ENCODE data around the gene IL25. TPM values are rescaled to one million over a fixed set of nuclear protein-coding genes. Genes with fewer than 3 reads are reported as not detected.

IL25 gene
- total RNA-seq, 1 donor from 2014 or later = not detected

- TF ChIP-seq CTCF (IDR thresholded peaks at IDR 0.05; ENCODE audit: insufficient read depth, low read length, poor library complexity, severe bottlenecking) = no peak
- no peaks in the 10 kb centered on the region for H3K36me3 ChIP-seq (ENCODE audit: control insufficient read depth, insufficient read depth, low read length)
- no peak for DNase-seq (ENCODE audit: low read depth)
- H3K4me3 ChIP-seq (ENCODE audit: low read depth, low read length) = no peak overlapping the region
- H3K27me3 ChIP-seq (ENCODE audit: control insufficient read depth, insufficient read depth, low read length) = peaks cover 4% of the 10 kb centered on the region
Observed at GRCh38 chr14:23408307-23408630, 35.7 kb downstream of the IL25 start.

GRCh38 chr14:23409475-23409874 is 36.9 kb downstream of the IL25 start:
- no peak for DNase-seq (ENCODE audit: low read depth)
- no peak overlapping the region for H3K4me3 ChIP-seq (ENCODE audit: low read depth, low read length)
- TF ChIP-seq CTCF (IDR thresholded peaks at IDR 0.05; ENCODE audit: insufficient read depth, low read length, poor library complexity, severe bottlenecking) = no peak
- H3K36me3 ChIP-seq (ENCODE audit: control insufficient read depth, insufficient read depth, low read length) = no peaks in the 10 kb centered on the region
- H3K27me3 ChIP-seq (ENCODE audit: control insufficient read depth, insufficient read depth, low read length) = peaks cover 4% of the 10 kb centered on the region

GRCh38 chr14:23409966-23410635 is 37.5 kb downstream of the IL25 start:
- Histone ChIP-seq H3K36me3 (ENCODE audit: control insufficient read depth, insufficient read depth, low read length) (no peaks in the 10 kb centered on the region), H3K4me3 (ENCODE audit: low read depth, low read length) (no peak overlapping the region), H3K27me3 (ENCODE audit: control insufficient read depth, insufficient read depth, low read length) (peaks cover 4% of the 10 kb centered on the region)
- no peak for DNase-seq (ENCODE audit: low read depth)
- no peak for TF ChIP-seq CTCF (IDR thresholded peaks at IDR 0.05; ENCODE audit: insufficient read depth, low read length, poor library complexity, severe bottlenecking)

DNA sequence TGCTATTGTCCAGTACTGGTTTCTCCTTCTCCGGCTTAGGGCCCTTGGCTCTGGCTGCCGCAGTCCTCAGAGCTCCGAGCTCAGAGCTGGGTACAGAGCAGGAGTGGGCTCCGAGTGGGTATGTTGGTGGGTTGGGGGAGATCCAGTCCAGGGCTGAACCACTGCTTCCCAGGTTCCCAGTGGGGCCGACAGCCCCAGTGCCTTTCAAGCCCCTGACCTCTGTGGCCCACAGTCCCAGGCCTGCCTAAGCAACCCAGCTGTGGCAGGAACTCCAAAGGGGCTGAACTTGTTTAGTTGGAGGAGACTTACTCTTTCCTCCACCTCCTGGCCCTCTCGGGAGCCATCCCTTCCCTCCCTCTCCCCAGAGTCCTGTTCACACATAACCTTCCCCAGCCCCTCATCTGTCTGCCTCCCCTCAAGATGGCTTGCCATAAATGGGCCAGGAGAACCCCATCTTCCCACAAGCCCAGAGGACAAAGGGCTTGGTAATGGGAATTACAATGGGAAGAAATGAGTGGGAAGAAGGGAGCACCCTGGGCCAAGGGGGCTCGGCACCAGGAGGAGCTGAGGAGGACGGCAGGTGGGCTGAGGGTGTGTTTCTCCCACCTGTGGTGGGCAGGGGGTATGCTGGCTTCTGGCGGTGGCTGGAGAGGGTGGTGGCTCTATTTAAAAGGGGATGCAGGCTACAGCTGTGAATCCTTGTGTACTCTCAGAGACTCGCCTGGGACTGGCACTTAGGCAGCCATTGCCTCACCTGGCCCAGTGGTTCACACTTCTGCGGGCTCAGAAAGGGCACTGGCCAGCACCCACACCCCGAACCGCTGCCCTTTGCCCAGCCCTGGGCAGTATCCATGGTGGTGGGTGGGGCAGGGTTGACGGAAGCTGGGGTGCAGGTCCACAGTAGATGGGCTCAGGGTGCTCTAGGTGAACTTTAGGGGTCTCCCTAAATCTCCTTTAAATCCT is 39.2 kb downstream of the IL25 start:
- DNase-seq (ENCODE audit: low read depth) = no peak
- no peak for TF ChIP-seq CTCF (IDR thresholded peaks at IDR 0.05; ENCODE audit: insufficient read depth, low read length, poor library complexity, severe bottlenecking)
- Histone ChIP-seq H3K27me3 (ENCODE audit: control insufficient read depth, insufficient read depth, low read length) (no peaks in the 10 kb centered on the region), H3K4me3 (ENCODE audit: low read depth, low read length) (no peak overlapping the region), H3K36me3 (ENCODE audit: control insufficient read depth, insufficient read depth, low read length) (no peaks in the 10 kb centered on the region)

- TF ChIP-seq CTCF (IDR thresholded peaks at IDR 0.05; ENCODE audit: insufficient read depth, low read length, poor library complexity, severe bottlenecking) = no peak
- Histone ChIP-seq H3K27me3 (ENCODE audit: control insufficient read depth, insufficient read depth, low read length) (no peaks in the 10 kb centered on the region), H3K36me3 (ENCODE audit: control insufficient read depth, insufficient read depth, low read length) (no peaks in the 10 kb centered on the region), H3K4me3 (ENCODE audit: low read depth, low read length) (no peak overlapping the region)
- no peak for DNase-seq (ENCODE audit: low read depth)
Observed at GRCh38 chr14:23413681-23414080, 41.1 kb downstream of the IL25 start.

Data from kidney epithelial cell (primary cell).